HG03575 (cell line): Measurements from ENCODE around the gene FRMD5.
"Not testable (repeated sequence)": the region's sequence is repeated elsewhere in the genome, so short reads cannot be mapped to it uniquely, and the experiment has no call there.

Experiments used
- ATAC-seq: cut with Tn5 transposase; IDR thresholded peaks from one replicate; pipeline ENCODE4 v1.9.1; 2021; ENCODE audit not compliant: unreplicated experiment, insufficient number of reproducible peaks, low FRiP score; ENCODE audit errors: extremely low read depth

FRMD5 gene

GRCh38 chr15:44195151-44195740 is at the start of gene FRMD5:
Gene FRMD5, minus strand, starts transcription at chr15:44195271.
- no peak for ATAC-seq

DNA sequence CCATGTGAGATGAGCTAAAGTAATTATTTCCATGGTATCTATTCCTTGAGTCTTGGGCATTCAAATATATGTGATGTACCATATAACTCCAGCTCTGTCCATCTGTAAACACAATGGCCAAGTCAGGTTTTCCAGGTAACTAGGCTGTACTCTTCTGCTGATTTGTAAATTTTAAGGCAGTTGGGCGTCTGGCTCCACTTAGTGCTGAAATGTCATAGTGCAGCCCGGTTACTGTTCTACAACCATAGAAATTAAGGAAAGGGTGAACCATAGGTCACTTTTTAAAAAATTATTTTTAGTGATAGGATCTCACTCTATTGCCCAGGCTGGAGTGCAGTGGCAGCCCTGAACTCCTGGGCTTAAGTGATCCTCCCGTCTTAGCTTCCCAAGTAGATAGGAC is 48.8 kb upstream of the FRMD5 start:
- no peak for ATAC-seq

DNA sequence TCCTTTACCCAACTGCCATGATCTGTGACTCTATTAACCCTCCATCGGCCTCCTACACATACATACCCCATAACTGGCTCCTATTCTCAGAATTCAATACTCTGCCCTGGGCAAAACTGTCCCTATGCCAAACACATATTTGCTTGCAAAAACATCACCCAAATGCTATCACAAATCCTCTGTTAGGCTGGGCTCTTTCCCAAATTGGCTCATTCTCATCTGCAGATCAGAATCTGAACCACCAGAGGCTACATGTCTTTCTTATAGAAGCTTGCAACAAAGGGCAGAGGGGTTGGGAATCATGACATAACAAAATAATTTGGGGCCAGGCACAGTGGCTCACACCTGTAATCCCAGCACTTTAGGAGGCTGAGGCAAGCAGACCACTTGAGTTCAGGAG is 48.1 kb upstream of the FRMD5 start:
- ATAC-seq = no peak

DNA sequence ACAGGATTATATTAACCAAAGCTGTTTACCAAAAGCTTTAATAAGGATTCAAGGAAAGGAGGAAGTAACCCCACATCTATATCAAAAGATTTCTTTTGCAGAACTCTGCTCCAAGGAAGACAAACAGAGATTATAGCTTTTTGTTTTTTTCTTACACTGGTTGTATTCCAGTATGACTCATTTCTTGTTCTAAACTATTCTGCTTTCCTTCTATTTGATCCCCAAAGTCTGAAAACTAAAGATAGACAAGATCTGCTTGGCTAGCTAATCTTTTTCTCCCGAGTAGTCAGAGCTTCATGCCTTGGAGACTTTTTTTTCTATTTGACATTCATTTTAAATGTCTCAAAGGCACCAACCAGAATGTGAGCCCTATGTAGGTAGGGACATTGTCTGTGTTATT is 36.8 kb upstream of the FRMD5 start:
- no peak for ATAC-seq

GRCh38 chr15:44229301-44229700 is 34.2 kb upstream of the FRMD5 start:
- ATAC-seq = not testable (repeated sequence)

DNA sequence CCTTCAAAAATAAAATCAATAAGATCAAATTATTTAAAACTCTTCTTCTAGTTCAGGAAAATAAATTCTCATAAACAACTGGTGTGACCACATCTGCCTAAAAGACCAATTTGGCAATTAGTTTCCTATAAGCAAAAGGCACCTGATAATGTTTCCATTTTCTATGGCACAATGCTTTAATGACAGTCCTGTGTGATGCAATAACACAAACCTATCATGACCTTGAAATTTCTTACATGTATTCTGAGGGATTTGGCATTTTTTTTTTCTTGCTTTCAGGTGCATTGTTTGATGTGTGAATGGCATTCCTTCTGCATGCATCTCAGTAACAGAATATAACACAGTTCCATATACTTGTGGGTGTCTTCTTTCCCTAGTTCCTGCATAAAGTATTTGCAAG is 32.5 kb upstream of the FRMD5 start:
- ATAC-seq = no peak

DNA sequence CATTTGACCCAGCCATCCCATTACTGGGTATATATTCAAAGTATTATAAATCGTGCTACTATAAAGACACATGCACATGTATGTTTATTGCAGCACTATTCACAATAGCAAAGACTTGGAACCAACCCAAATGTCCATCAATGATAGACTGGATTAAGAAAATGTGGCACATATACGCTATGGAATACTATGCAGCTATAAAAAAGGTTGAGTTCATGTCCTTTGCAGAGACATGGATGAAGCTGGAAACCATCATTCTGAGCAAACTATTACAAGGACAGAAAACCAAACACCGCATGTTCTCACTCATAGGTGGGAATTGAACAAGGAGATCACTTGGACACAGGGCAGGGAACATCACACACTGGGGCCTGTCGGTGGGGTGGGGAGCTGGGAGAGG is 31.9 kb upstream of the FRMD5 start:
- ATAC-seq = not testable (repeated sequence)

DNA sequence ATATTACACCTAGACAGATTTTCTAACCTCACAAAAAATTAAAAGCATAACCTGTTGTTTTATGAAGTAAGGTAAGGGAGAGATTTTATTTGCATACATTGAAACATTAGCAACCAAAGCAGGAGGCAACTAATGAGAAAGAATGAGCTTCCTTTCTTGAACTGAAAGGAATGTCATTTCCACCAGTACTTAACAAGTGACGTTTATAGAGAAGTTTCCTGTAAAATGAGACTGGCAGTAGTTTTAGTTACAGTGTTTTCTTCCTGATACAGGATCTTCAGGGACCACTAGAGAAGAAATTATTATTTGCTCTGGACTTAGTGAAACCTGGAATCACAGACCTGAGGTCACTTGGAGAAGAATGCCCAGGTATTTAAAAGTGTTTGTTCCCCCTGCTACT is 27.4 kb upstream of the FRMD5 start:
- no peak for ATAC-seq

DNA sequence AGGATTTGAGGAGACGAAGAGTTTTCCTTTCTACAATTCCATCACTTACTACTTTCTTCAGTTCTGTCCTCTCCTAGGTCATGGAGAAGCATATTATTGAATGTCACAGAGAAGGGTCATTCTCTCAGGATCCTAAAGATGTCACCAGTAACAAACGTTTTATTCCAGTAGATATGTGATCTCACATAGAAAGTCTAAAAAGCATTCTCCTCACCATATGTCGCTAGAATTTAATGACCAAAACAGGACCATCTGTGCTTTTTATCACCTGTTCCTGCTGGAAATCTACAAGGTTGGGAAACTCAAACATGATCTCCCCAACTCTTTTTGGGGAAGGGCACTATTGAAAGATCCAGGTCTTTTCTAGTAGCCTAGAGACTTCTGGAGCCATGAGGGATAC is 24.0 kb upstream of the FRMD5 start:
- ATAC-seq = no peak

DNA sequence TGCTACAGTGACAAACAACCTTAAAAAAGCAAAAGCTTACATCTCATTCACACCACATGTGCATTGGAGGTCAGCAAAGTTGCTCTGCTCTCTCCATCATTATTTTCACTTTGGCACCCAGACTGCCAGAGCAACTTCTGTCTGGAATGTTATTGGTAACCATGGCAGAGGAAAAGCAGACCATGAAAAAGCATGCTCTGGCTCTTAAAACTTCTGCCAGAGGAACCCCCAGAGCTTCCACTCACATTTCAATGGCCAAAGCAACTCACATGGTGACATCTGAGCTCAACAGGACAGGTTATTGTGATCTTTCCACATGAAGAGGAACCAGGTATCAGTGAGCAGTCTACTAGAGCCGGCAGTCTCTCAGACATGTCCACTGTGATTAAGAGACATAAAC is 21.9 kb upstream of the FRMD5 start:
- no peak for ATAC-seq

DNA sequence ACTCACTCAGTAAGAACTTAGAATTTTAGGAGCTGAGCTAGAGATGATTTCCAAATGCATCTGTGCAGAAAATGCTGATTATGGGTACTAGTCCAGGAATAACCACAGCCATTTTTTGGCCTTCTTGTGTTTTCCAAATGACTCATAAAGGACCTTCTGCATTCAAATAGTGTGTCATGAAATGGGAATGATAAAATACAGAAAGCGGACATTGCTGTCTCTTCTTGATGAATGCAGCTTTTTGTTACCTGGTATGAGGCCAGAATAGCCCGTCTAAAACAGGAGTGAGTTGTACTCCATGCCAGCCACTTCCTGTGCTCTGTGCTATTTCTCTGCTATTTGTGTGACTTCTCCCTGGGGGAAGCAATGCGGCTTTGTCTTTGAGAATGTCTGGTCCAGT is 20.5 kb upstream of the FRMD5 start:
- no peak for ATAC-seq

DNA sequence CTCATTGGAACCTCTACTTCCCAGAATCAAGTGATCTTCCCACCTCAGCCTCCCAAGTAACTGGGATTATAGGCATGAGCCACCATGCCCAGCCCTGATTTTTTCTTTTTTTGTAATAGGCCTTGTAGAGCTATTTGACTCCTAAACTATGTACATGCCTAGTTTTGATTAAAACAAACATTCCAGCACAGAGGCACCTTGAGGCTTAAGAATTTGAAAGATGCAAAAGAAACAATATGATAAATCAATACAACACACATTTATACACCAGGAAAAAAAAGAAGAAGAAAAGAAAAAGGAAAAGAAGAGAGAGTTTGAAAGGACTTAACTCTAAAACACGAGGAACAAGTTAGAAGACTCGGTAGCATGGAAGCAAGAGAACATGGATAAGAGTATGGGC is 13.9 kb upstream of the FRMD5 start:
- ATAC-seq = no peak

DNA sequence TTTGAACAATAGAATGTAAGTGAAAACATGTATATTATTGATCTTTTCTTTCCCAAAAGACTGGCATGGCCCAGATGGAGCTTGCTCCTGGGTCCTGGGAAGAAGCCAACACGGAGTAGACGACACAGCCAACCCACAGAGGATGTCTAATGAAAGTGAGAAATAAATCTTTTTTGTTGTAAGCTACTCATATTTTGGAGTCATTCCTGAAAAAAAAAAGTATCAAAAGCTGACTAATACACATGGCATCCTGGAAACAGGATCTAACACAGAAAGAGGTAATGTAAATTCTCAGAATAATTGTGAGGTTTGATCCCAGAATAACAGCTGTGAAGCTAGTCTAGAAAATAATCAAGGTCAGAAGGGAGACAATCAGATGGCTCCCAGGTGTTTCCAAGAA is 12.6 kb upstream of the FRMD5 start:
- ATAC-seq = no peak

DNA sequence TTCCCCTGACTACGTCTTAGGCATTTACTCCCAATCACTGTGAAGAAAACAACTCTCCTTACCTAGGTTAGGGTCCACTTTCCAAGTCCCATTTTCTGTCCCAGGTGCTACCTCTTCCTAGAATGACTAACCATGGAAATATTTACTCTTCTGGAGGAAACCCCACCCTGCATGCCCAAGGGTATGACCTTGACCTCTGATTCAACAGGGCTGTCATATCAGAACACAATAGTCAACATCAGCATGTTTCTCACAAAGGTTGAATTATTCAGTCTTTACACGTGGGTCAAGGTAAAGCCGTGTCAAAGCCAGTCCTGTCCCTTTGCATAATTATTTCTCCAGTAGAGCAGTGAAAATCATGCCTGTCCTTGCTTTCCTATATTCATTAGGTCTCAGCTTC is 4.3 kb upstream of the FRMD5 start:
- no peak for ATAC-seq

DNA sequence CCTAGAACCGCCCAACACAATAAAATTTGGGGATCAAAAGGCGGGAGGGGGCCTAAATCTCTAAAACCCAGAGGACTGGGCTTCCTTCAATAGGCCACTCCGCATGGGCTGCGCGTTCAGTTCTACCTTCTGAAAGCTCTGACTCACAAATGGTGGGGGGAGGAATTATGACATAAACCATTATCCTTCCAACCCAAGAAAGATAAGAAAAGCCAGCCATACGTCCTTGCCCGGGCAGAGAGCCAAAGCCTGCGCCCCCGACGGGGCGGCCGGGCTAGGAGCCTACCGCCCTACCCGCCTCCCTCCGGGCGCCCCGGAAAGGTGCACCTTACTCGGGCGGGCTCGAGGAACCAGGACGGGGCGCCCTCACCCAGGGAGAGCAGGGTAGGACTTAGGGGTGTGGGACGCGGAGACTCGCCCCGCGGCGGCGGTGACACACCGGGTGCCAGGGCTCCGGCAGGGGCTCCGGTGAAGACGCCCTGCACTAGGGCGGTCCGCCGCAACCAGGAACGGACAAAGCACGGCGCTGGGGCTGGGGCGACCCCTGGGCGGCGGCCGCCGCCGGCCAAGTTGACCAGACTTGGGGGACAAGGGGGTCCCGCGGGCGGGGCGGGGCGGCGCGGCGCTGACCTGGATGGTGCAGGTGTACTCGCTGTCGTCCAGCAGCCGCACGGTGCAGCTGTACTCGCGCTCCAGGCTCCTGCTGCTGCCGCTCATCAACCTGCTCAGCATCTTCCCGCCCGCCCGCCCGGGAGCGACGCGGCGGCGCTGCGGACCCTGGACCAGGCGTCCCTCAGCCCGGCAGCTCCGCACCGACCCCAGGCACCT is 534 bp downstream of the FRMD5 start:
- no peak for ATAC-seq

DNA sequence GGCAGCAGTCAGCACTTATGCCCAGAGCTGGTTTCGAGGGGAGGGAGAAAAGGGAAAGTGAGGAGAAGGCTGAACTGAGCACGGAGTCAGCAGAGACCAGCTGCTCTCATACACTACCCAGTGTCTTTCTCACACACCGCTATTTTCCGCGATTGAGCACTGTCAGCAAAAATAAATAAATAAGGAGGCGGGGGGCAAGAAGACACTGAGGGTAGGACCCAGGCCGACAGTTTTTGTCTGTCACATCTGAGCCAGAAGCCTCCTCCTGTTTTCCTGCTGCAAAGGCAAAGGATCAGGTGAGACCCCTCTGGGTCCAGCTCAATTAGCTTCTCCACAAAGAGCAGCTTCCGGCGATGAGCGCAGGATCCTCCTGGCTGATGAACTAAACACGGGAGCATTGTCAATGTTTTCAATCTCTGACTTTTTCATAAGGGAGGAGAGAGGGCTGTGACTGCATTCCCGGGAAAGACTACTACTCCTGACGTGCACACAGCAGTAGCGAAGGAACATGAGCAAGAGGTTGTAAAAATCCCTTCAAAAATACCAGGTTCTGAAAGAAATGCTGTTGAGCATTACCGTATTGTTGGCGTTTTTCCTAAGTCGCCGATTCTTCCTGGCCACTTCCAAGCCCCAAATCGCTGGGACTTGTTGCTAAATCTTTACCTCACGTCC is 1.3 kb downstream of the FRMD5 start:
- no peak for ATAC-seq

- no peak for ATAC-seq
Observed at GRCh38 chr15:44188795-44189194, 6.3 kb downstream of the FRMD5 start.

DNA sequence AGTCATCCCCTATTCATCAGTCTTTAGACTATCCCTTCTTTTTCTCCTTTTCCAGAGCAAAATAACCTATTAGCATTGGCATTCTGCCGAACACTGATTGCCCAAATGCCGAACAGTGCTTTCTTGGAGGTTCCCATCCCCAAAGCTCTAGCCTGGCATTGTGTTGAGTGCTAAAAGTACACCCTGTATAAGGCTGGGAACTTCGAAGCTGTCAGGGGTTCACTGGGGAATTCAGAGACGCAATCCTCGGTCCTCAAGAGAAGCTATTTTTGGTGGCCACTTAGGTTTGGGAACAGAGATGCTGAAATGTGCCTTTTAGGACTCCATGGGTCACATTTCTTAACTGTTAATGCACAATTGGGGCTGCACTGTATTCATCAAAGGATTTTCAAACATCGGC is 8.4 kb downstream of the FRMD5 start:
- ATAC-seq = no peak

- no peak for ATAC-seq
Observed at GRCh38 chr15:44183363-44183762, 11.7 kb downstream of the FRMD5 start.

DNA sequence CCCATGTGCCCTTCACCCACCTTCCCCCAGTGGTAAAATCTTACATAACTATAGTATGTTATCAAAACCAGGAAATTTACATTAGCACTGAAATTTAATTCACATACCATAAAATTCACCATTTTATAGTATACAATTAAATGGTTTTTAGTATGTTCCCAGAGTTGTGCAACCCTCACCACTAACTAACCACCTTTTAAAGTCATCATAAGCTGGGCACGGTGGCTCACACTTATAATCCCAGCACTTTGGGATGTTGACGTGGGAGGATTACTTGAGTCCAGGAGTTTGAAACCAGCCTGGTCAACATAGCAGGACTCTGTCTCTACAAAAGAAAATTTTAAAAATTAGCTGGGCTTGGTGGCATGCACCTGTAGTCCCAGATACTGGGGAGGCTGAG is 13.7 kb downstream of the FRMD5 start:
- ATAC-seq = no peak
